GM12878 (cell line): Measurements from ENCODE around the gene HSPBP1. TPM values are rescaled to one million over a fixed set of nuclear protein-coding genes. Genes with fewer than 3 reads are reported as not detected.

ENCODE experiments used
- ATAC-seq: fragments of 200-7000 bp; cut with Tn5 transposase; 3 replicates; pipeline ENCODE4 v1.9.1; 2020; ENCODE audit warnings: mild to moderate bottlenecking, moderate library complexity
- BruUV-seq: library from RNA; stranded (reverse); fragments of 400-500 nt; replicated peaks from 2 replicates; lab custom pipeline; 2021; lab: Mats Ljungman, UMichigan
- CTCF ChIA-PET: fragments of 300-600 bp; sonication (Branson Sonifier 250); formaldehyde crosslinking; extraction: SDS; loops from one replicate; lab custom pipeline; 2021; ENCODE audit warnings: inconsistent platforms; lab: Yijun Ruan, JAX
- POLR2A ChIA-PET: fragments of 350-600 bp; formaldehyde crosslinking; extraction: SDS; loops from one replicate; lab custom pipeline; 2021; ENCODE audit warnings: inconsistent platforms; lab: Charles Lee
- RAD21 ChIA-PET: fragments of 300-600 bp; sonication (Branson Sonifier 250); formaldehyde crosslinking; loops from one replicate; lab custom pipeline; 2023; ENCODE audit warnings: antibody characterized with exemption; ENCODE audit not compliant: unreplicated experiment; lab: Charles Lee
- SMC1A ChIA-PET: fragments of 300-600 bp; sonication (Branson Sonifier 250); formaldehyde crosslinking; loops from one replicate; lab custom pipeline; 2023; ENCODE audit not compliant: unreplicated experiment, uncharacterized antibody; lab: Charles Lee
- DNase-seq: peaks from one replicate; pipeline ENCODE4 v3.0.0-alpha.2; 2011; ENCODE audit warnings: low read depth, low spot score
- FAIRE-seq: peaks from 3 replicates; lab custom pipeline; 2011; peaks lifted over from hg19 to GRCh38; lab: Jason Lieb, UNC
- H2AFZ ChIP-seq: 2 replicates; pipeline ENCODE4 v1.6.0; 2011; ENCODE audit warnings: low read depth, low read length, control low read depth; ENCODE audit not compliant: control insufficient read depth
- H3K27ac ChIP-seq: 2 replicates; pipeline ENCODE4 v1.5.1; 2011; ENCODE audit warnings: control low read depth; ENCODE audit not compliant: control insufficient read depth, insufficient read depth
- H3K27me3 ChIP-seq, 2 experiments: replicated peaks in 1 of 2; 2 replicates each; pipeline versions ENCODE4 v1.6.0 to v1.6.1; 2011; ENCODE audit warnings: low read length in 1 of 2; ENCODE audit not compliant: control insufficient read depth in 2 of 2, insufficient read depth in 2 of 2
- H3K36me3 ChIP-seq, 2 experiments: 2 replicates each; pipeline ENCODE4 v1.5.1; 2011; ENCODE audit warnings: low read length in 1 of 2; ENCODE audit not compliant: control insufficient read depth in 2 of 2, insufficient read depth in 2 of 2
- H3K4me1 ChIP-seq: 2 replicates; pipeline ENCODE4 v1.6.1; 2011; ENCODE audit warnings: mild to moderate bottlenecking, low read length, moderate library complexity, mixed read lengths; ENCODE audit not compliant: control insufficient read depth, insufficient read depth
- H3K4me2 ChIP-seq: 2 replicates; pipeline ENCODE4 v1.6.0; 2011; ENCODE audit warnings: control low read depth; ENCODE audit not compliant: control insufficient read depth, insufficient read depth
- H3K4me3 ChIP-seq: fragments of 200-600 bp; sonication (generic); 2 replicates; pipeline ENCODE4 v1.5.1; 2016
- H3K79me2 ChIP-seq: 2 replicates; pipeline ENCODE4 v1.6.0; 2011; ENCODE audit warnings: low read length; ENCODE audit not compliant: control insufficient read depth, insufficient read depth
- H3K9ac ChIP-seq: 2 replicates; pipeline ENCODE4 v1.8.0; 2011; ENCODE audit warnings: low read length, control low read depth, mixed read lengths; ENCODE audit not compliant: control insufficient read depth, insufficient read depth
- H3K9me3 ChIP-seq: replicated peaks from 3 replicates; pipeline ENCODE4 v1.5.1; 2011; ENCODE audit warnings: mild to moderate bottlenecking, low read length; ENCODE audit not compliant: control insufficient read depth, insufficient read depth
- H4K20me1 ChIP-seq: 2 replicates; pipeline ENCODE4 v1.6.0; 2011; ENCODE audit not compliant: control insufficient read depth, insufficient read depth
- E2F4 ChIP-seq: IDR thresholded peaks from 2 replicates; pipeline ENCODE4 v1.6.1; 2012; ENCODE audit warnings: low read depth, low read length, improper control_type of control experiment
- EP300 ChIP-seq, 2 experiments: fragments of 150-350 bp in 1 of 2; IDR thresholded peaks; 2 replicates each; pipeline ENCODE4 v1.6.1; 2011 to 2012; ENCODE audit warnings: low read depth in 2 of 2, low read length in 2 of 2, borderline replicate concordance in 1 of 2, improper control_type of control experiment in 1 of 2, inconsistent platforms in 1 of 2; ENCODE audit not compliant: control insufficient read depth in 1 of 2
- ESRRA ChIP-seq: IDR thresholded peaks from 2 replicates; pipeline ENCODE4 v1.6.1; 2012; ENCODE audit warnings: mild to moderate bottlenecking, low read length, improper control_type of control experiment
- IKZF2 ChIP-seq, 2 experiments: fragments of 450-650 bp; IDR thresholded peaks; 2 replicates each; pipeline ENCODE4 v1.6.1; 2017; ENCODE audit warnings: mild to moderate bottlenecking in 2 of 2, moderate library complexity in 2 of 2
- NFYA ChIP-seq: IDR thresholded peaks from 2 replicates; pipeline ENCODE4 v1.6.1; 2011; ENCODE audit warnings: low read depth, mild to moderate bottlenecking, low read length, improper control_type of control experiment, borderline replicate concordance
- NR2F1 ChIP-seq: fragments of 450-650 bp; conservative IDR thresholded peaks from 2 replicates; pipeline ENCODE4 v1.6.1; 2017; ENCODE audit warnings: mild to moderate bottlenecking
- PBX3 ChIP-seq: IDR thresholded peaks from 2 replicates; pipeline ENCODE4 v1.6.1; 2011; ENCODE audit warnings: mild to moderate bottlenecking, low read depth, low read length, moderate library complexity; ENCODE audit not compliant: insufficient replicate concordance
- SP1 ChIP-seq: IDR thresholded peaks from one replicate; pipeline ENCODE4 v1.6.1; 2011; ENCODE audit warnings: low read depth, low read length
- TAF1 ChIP-seq: IDR thresholded peaks from 2 replicates; pipeline ENCODE4 v1.6.1; 2011; ENCODE audit warnings: mild to moderate bottlenecking, low read depth, low read length, borderline replicate concordance
- YBX1 ChIP-seq: fragments of 450-650 bp; IDR thresholded peaks from 2 replicates; pipeline ENCODE4 v1.6.1; 2016; ENCODE audit warnings: antibody characterized with exemption
- WGBS: methylation state at CpG from one replicate; pipeline ENCODE4 v1.1.6; 2016; ENCODE audit warnings: low lambda C conversion rate; ENCODE audit not compliant: insufficient replicate concordance, insufficient coverage; ENCODE audit errors: missing lambda C conversion rate; 5-methylcytosine and 5-hydroxymethylcytosine counted together
- in situ Hi-C: fragments of 300-500 bp; cut with MboI; formaldehyde crosslinking; loops from 9 replicates; pipeline ENCODE4 v1.14.3; 2018; ENCODE audit warnings: mixed read lengths
- intact Hi-C: fragments of 100-400 bp; cut with micrococcal nuclease; formaldehyde crosslinking; loops from one replicate; pipeline ENCODE4 v1.14.2; 2022; ENCODE audit not compliant: unreplicated experiment
- polyA plus RNA-seq, 11 experiments: library from polyadenylated mRNA; depleted of rRNA in 4 of 11; unstranded in 6 of 11; stranded (reverse) in 5 of 11; fragments of >200 nt; fragmentation: Nextera tagmentation in 4 of 11; fragmentation: Illumina TruSeq in 1 of 11; extraction: Ambion mirVana in 4 of 11; extraction: Trizol in 1 of 11; gene quantifications; 1 replicate in 1 of 11; 2 replicates in 10 of 11; pipeline versions ENCODE4 v1.2.1 to v1.2.3, GENCODE V29; 2011 to 2016; ENCODE audit warnings: inconsistent platforms in 2 of 11, missing spikeins in 2 of 11, low read depth in 1 of 11
- total RNA-seq, 4 experiments: library from RNA; depleted of rRNA in 3 of 4; stranded (reverse); fragments of >200 nt in 3 of 4; fragmentation: Illumina TruSeq in 1 of 4; extraction: Trizol in 1 of 4; gene quantifications; 2 replicates each; pipeline versions ENCODE4 v1.2.1 to v1.2.3, GENCODE V29; 2013 to 2021
- TF ChIP-seq, protein P1 (sequence below): IDR thresholded peaks from 2 replicates; pipeline ENCODE4 v1.6.1; 2012; ENCODE audit warnings: low read length, inconsistent platforms

HSPBP1 gene
- total and polyA plus RNA-seq, 10 of the 15 experiments (the other 5 are each of a cell fraction or from before 2014, with no cell fraction given), result 0.18 to 83.3 (median 23.0) TPM

DNA sequence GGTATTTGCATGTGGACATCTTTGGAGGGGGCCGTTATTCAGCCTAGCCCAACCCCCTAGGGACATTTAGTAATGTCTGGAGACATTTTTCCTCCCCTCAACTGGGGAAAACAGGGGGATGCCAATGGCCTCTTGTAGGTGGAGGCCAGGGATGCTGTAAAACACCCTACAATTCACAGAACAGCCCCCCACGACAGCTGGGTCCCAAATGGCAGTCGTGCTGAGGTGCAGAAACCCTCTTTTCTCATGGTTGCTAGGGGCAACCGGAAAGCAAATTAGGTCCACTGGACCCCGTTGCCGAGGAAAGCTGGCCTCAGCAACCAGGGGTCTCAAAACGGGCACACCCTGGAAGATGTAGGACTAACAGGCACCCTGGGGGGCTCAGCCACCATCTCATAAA, 30.6 kb upstream of the HSPBP1 start:
- ATAC-seq (no peak), FAIRE-seq (no peak), DNase-seq (no peak)
- POLR2A ChIA-PET, result no interaction called here
- Histone ChIP-seq H3K9ac (no peak overlapping the region), H3K4me3 (no peak overlapping the region), H3K79me2 (no peaks in the 10 kb centered on the region), H3K4me1 (no peaks in the 10 kb centered on the region), H3K27ac (no peak overlapping the region), H3K9me3 (no peaks in the 10 kb centered on the region), H2AFZ (no peak overlapping the region)
- BruUV-seq, result no TSS peak
- CTCF ChIA-PET, result interaction anchor here (3.4 kb wide), 1 partner anchor 8 kb away, joined by 16 read pairs; no protein-coding TSS in a partner anchor
- 24% methylated on average over 7 of the region's 7 CpGs for WGBS
- intact Hi-C loops, result no loop called here
- TF ChIP-seq EP300 (IDR thresholded peaks at IDR 0.05; ENCODE audit: borderline replicate concordance in 1 of 2, control insufficient read depth in 1 of 2, low read depth in 2 of 2, low read length in 2 of 2), result no peak
- no peak for TF ChIP-seq E2F4
- TF ChIP-seq TAF1, result no peak
- TF ChIP-seq IKZF2 (IDR thresholded peaks at IDR 0.05), result no peak
- TF ChIP-seq NR2F1, result no peak
- TF ChIP-seq PBX3, result no peak
- TF ChIP-seq SP1, result no peak
- TF ChIP-seq, protein P1, sequence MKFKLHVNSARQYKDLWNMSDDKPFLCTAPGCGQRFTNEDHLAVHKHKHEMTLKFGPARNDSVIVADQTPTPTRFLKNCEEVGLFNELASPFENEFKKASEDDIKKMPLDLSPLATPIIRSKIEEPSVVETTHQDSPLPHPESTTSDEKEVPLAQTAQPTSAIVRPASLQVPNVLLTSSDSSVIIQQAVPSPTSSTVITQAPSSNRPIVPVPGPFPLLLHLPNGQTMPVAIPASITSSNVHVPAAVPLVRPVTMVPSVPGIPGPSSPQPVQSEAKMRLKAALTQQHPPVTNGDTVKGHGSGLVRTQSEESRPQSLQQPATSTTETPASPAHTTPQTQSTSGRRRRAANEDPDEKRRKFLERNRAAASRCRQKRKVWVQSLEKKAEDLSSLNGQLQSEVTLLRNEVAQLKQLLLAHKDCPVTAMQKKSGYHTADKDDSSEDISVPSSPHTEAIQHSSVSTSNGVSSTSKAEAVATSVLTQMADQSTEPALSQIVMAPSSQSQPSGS, result no peak
- TF ChIP-seq ESRRA, result no peak
- no peak for TF ChIP-seq YBX1
- no peak for TF ChIP-seq NFYA
- TF ChIP-seq, all 136 proteins: peak for 0
- Histone ChIP-seq H3K4me2 (no peak overlapping the region), H4K20me1 (no peaks in the 10 kb centered on the region; the same call in 1 of the 2 replicates), H3K36me3 (no peaks in the 10 kb centered on the region), H3K27me3 (no peaks in the 10 kb centered on the region)
- ChIA-PET RAD21 (no interaction called here), SMC1A (no interaction called here)
- in situ Hi-C loops, result no loop called here
